ENCODE results near the gene ERF. TPM values are rescaled to one million over a fixed set of nuclear protein-coding genes. Genes with fewer than 3 reads are reported as not detected.
A peak's percentile ranks its signal among the peaks of the same experiment; 100 is the strongest.

ERF gene
- total and polyA plus RNA-seq, 2 of the 8 experiments (the other 6 are each of a cell fraction or from before 2014, with no cell fraction given), result 43.7 to 62.7 TPM

DNA sequence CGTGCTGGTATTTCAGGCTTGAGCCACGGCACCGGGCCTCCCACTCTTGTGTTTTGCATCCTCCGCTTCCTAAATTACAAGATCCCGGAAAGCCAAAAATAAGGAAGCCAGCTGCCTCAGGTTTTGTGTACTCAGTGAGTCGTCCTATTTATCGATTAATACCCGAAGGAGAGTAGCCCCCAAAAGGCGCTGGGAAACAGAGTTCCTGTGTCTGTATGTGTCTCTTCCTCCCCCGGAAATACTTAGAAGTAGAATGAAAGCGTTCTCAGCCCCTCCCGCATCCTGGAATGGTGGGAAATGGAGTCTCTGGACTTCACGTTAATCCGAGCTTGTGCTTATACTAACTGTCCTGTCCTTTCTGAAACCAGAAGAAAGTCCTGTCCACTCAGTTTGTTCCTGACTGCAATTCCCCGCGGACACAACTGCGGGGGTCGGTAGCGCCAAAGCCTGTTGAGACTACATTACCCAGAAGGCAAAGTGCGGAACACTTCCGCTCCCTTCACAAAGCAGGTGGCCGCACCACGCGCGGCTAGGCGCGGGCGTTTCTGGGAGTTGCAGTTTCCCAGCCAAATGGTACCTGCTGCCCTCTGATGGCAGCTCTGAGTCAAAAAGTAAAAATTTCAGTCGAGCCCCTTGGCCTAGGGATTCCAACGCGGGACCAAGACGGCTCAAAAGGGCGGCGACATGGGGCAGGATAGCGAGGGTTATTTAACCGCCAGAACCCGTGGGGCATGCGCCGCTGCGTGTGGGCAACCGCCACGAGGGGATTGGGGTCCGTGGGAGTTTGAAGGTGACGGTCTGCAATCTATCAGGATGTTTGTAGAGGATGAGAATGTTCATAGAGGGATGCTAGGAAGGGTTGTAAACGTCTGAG is 10.3 kb downstream of the ERF start (continued):
- TF ChIP-seq HDAC2 (IDR thresholded peaks at IDR 0.05; ENCODE audit: borderline replicate concordance in 1 of 2, low read depth in 2 of 2, low read length in 2 of 2) (no peak), SIRT6 (IDR thresholded peaks at IDR 0.05; ENCODE audit: low read length) (no peak), TAF1 (IDR thresholded peaks at IDR 0.05; ENCODE audit: low read depth, low read length) (no peak), EP300 (IDR thresholded peaks at IDR 0.05; ENCODE audit: borderline replicate concordance in 1 of 2, low read depth in 2 of 2, low read length in 2 of 2) (no peak), KDM4A (IDR thresholded peaks at IDR 0.05; ENCODE audit: low read depth, low read length, severe bottlenecking) (no peak), CBX8 (IDR thresholded peaks at IDR 0.05; ENCODE audit: borderline replicate concordance, low read depth, low read length) (no peak), NRF1 (IDR thresholded peaks at IDR 0.05; ENCODE audit: low read depth, low read length) (no peak), POLR2AphosphoS5 (IDR thresholded peaks at IDR 0.05; ENCODE audit: low read depth, low read length) (no peak; the same call in 1 of the 2 replicates), SUZ12 (IDR thresholded peaks at IDR 0.05; ENCODE audit: low read length) (no peak), TCF12 (IDR thresholded peaks at IDR 0.05; ENCODE audit: low read depth, low read length) (0 out of 2 replicates have a peak, but pooled peaks have one; percentile 52), JUND (IDR thresholded peaks at IDR 0.05; ENCODE audit: low read length) (no peak), EGR1 (IDR thresholded peaks at IDR 0.05; ENCODE audit: borderline replicate concordance, low read depth, low read length) (0 out of 2 replicates have a peak, but pooled peaks have one; percentile 5), SP2 (IDR thresholded peaks at IDR 0.05; ENCODE audit: low read length) (no peak), RNF2 (IDR thresholded peaks at IDR 0.05; ENCODE audit: borderline replicate concordance, low read depth, low read length, missing control alignments, poor library complexity, severe bottlenecking) (no peak), HDAC6 (IDR thresholded peaks at IDR 0.05; ENCODE audit: low read depth, low read length) (no peak)
- TF ChIP-seq, protein P1, sequence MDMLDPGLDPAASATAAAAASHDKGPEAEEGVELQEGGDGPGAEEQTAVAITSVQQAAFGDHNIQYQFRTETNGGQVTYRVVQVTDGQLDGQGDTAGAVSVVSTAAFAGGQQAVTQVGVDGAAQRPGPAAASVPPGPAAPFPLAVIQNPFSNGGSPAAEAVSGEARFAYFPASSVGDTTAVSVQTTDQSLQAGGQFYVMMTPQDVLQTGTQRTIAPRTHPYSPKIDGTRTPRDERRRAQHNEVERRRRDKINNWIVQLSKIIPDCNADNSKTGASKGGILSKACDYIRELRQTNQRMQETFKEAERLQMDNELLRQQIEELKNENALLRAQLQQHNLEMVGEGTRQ (IDR thresholded peaks at IDR 0.05; ENCODE audit: low read length), result peak; percentile 84
- TF ChIP-seq, protein P2, sequence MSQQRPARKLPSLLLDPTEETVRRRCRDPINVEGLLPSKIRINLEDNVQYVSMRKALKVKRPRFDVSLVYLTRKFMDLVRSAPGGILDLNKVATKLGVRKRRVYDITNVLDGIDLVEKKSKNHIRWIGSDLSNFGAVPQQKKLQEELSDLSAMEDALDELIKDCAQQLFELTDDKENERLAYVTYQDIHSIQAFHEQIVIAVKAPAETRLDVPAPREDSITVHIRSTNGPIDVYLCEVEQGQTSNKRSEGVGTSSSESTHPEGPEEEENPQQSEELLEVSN (IDR thresholded peaks at IDR 0.05), result peak; percentile 39; the same call in 1 of the 2 replicates
- TF ChIP-seq, protein P3, sequence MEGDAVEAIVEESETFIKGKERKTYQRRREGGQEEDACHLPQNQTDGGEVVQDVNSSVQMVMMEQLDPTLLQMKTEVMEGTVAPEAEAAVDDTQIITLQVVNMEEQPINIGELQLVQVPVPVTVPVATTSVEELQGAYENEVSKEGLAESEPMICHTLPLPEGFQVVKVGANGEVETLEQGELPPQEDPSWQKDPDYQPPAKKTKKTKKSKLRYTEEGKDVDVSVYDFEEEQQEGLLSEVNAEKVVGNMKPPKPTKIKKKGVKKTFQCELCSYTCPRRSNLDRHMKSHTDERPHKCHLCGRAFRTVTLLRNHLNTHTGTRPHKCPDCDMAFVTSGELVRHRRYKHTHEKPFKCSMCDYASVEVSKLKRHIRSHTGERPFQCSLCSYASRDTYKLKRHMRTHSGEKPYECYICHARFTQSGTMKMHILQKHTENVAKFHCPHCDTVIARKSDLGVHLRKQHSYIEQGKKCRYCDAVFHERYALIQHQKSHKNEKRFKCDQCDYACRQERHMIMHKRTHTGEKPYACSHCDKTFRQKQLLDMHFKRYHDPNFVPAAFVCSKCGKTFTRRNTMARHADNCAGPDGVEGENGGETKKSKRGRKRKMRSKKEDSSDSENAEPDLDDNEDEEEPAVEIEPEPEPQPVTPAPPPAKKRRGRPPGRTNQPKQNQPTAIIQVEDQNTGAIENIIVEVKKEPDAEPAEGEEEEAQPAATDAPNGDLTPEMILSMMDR (IDR thresholded peaks at IDR 0.05; ENCODE audit: control extremely low read depth in 1 of 3, insufficient read depth in 1 of 3, low read depth in 1 of 3, low read length in 3 of 3), result peak; percentile 48 to 82 (median 73)
